ENCODE results near the gene DPYSL5.
"Not testable (repeated sequence)": the region's sequence is repeated elsewhere in the genome, so short reads cannot be mapped to it uniquely, and the experiment has no call there.

The DPYSL5 gene

DNA sequence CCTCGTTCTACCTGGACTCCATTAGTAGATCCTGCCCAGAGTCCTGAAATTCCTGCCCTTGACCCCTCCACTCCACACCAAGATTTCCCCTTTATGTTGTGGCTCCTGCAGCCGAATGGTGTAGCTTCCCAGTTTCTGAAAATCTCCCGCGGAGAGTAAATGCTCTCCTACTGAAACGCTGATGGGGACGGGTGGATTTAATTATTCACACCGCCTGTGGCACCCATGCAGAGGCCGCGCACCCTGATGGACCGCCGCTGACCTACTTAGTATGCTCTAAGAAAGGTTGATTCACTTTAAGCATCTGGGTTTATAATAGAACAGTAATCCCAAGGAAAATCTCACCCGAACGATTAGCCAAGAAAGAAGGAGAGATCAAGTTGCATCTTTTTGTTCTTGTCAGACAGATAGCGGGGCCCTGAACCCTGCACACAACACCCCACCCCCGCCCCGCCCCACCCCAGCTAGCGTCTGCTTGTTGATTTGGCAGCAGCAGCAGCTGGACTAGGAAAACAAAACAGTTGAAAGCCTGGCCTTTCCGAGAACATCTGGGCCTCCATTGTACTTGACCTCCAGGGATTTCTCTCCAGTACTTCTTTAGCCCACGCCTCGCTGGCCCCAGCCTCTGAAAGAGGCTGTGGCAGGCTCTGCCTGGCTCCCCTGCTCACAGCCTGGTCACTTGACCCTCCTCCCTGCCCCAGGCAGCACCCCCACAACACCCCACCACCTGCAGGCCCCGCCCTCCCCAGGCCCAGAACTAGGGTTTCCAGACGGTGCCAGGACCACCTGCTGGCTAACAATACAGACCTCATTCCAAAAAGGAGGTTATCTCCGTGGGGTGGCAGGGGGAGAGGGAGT, 53.6 kb downstream of the DPYSL5 start:
- DNase-seq (ENCODE audit: low read depth in 3 of 3): no peak

DNA sequence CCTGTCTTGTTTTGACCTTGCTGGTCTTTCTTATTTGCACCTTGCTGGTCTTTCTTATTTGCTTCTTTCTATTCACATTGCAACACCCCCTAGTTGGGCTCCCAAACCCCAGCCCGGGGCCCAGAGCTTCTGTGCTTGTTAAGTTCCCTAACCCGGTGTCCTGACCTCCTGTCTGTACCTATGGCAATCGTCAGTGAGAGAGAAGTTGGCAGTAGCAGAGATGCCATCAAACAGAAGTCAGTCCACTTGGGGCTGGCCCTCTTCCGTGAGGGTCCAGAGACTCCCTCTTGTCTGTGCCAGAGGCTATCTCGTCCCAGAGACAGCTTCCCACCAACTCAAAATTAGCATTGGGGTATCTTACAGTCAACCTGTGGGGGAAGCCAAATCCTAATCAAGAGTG, 55.7 kb downstream of the DPYSL5 start:
- no peak for DNase-seq (ENCODE audit: low read depth in 3 of 3)

GRCh38 chr2:26904839-26905238, 56.9 kb downstream of the DPYSL5 start:
- DNase-seq (ENCODE audit: low read depth in 3 of 3): no peak

DNA sequence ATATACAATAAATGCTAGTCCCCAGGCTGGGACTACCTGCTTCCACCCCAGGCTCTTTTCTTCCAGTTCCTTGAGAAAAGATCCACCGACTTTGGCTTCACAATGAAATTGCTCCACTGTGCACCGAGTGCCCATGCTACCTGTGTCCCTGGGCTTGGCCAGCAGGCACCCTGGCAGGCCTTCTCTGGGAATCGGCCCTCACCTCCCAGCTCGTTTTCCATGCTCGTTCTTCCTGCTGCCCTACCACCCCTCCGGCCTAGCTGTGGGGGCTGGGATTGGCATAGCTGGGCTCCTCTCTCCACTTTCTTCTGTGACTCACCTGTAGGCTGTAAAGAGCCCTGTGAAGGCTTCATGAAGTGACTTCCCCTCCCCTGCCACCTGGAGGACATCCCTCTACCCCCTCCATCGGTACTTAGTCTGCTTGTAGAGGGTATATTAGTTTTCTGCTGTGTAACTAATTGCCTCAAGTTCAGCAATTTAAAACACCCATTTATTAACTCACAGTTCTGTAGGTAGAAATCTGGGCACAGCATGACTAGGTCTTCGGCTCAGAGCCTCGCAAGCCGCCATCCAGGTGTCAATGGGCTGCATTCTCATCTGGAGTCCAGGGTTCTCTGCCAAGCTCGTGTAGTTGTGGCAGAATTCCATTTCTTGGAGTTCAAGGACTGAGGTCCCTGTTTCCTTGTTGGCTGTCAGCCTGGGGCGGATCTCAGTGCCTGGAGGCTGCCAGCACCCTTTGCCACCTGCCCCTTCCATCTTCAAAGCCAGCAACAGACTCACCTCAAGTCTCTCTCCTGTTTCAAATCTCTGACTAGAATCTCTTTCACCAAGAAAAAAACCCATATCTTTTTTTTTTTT, 57.6 kb downstream of the DPYSL5 start:
- no peak for DNase-seq (ENCODE audit: low read depth in 3 of 3)

- DNase-seq (ENCODE audit: low read depth in 3 of 3): no peak
Observed at GRCh38 chr2:26907416-26907815, 59.5 kb downstream of the DPYSL5 start.

GRCh38 chr2:26910176-26910575, 62.2 kb downstream of the DPYSL5 start:
- no peak for DNase-seq (ENCODE audit: low read depth in 3 of 3)

GRCh38 chr2:26911911-26912861, 64.3 kb downstream of the DPYSL5 start:
- no peak for DNase-seq (ENCODE audit: low read depth in 3 of 3)

GRCh38 chr2:26913606-26913998, 65.7 kb downstream of the DPYSL5 start:
- DNase-seq (ENCODE audit: low read depth in 3 of 3): no peak

- DNase-seq (ENCODE audit: low read depth in 3 of 3): no peak
Observed at GRCh38 chr2:26913999-26914658, 66.2 kb downstream of the DPYSL5 start.

DNA sequence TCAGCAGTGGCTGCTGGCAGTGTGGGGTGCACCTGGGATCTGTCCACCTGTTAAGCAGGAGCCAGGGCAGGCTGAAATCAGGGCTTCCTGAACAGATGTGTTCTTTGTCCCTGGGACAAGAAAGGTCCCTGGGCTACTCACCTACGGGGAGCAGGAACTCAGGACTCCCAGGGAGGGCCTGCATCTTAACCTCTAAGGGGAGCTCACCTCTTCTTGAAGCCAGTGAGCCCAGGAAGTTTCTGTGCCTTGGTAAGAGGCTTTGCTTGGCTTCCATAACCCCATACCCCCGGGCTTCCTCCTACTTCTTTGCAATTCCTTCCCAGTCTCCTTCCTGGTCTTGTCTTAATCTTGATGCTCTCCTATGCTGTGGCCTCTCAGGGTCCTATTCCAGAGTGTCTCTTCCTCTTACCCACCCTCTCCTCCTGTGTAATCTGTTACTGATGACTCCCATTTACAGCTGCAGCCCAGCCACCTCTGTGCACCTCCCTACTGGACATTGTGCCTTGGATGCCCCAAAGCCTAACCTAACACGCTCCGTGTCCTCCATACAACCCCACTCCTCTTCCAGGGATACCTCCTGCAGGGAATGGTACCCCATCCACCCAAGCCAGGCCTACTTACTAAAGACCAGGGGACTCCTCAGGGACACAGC, 66.9 kb downstream of the DPYSL5 start:
- no peak for DNase-seq (ENCODE audit: low read depth in 3 of 3)

DNA sequence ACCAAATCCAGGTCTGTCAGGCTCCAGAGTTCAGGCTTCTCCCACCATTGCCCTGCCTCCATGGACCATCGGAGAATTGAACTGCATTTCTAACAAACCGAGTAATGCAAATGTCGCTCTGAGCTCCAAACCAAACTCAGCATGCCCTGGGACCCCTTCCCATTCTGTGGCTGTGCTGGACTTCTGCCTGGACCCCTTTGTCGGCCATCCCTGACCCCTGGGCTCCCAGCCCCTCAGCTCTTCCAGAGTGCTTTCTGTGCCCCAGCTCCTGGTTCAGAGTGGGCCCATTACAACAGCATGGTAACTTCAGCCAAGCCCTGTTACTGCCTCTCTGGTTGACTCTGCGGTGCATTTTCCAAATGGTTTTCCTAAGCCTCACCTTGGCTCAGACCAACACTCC, 67.4 kb downstream of the DPYSL5 start:
- no peak for DNase-seq (ENCODE audit: low read depth in 3 of 3)

DNA sequence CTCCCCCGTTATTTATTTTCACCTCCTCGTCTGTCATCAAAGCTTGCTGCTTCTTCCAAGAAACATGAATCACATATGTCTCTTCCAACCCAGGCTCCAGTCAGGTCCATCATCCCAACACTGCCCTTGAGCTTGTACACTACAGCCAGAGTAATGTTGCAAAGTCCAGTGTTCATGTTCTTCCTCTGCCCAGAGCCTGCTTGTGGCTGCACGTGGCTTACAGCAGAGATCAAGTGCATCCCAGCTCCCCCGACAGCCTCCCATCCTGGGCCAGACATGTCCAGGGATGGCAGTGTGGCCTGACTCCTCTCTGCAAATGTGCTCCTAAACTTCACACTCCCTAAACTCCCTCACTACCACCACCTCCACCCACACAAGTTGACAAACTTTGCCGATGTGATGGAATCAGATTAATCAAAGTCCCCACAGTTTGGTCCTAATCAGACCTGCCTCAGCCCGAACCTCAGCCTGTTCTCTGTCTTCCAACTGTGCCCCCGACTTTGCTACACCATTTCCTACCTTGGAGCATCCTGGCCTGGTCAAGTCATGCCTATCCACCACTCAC, 68.3 kb downstream of the DPYSL5 start:
- no peak for DNase-seq (ENCODE audit: low read depth in 3 of 3)

GRCh38 chr2:26917135-26917836, 69.4 kb downstream of the DPYSL5 start:
- no peak for DNase-seq (ENCODE audit: low read depth in 3 of 3)

DNA sequence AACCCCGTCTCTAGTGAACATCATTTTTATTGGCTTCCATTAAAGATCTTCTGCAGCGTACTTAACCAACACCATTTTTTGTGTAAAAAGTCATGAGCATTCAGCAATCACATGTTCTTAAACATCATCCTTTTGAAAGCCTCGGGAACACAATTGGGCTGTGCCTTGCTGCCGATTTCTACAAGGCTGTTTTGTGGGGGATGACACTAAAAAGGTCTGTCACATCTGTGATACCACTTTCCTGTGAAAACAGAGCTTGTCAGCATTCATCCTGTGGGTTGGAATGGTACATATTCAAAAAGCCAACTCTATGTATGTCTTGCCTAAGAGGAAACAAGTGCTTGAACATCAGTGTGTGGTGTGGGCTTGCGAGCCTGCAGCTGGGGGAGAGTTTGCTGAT, 73.4 kb downstream of the DPYSL5 start:
- DNase-seq (ENCODE audit: low read depth in 3 of 3): no peak

DNA sequence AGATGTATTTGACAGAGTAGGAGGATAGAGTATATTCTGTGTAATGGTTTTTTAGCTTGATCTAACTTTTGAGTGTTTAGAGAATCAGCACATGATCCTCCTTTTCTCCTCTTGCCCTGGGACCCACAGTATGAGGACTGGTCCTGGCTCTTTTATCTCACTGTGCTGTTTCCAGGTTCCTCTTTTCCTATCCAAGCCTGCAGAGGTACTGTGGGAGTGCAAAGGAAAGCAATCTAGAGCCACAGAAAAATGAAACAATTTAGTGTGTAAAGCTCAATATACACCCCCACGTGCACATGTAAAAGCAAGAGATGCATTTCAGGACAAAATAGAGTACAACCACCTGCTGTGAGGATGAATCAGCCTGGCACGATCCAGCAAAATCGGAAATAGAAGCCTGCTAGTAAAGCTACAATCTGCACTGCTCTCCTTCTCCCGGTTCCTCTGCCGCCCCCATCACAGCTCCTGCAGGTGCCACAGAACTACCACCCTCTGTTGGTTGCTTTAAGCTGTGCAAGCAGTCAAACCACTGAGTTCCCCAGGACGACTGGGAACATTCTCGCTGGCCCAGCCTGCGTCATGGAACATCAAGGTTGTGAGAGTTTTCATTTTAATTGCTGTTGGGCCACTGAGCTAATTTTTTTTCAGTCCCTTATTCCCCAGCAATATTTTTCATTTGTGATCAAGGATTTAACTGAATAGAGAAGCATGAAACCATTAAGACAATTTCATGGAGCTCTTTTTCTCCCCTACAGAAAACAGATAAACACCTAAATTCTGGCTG, 74.7 kb downstream of the DPYSL5 start:
- DNase-seq (ENCODE audit: low read depth in 3 of 3): peak; percentile 12 to 38 (median 13)

- not testable (repeated sequence) for DNase-seq (ENCODE audit: low read depth in 3 of 3)
Observed at GRCh38 chr2:26923189-26923466, 75.2 kb downstream of the DPYSL5 start.

DNA sequence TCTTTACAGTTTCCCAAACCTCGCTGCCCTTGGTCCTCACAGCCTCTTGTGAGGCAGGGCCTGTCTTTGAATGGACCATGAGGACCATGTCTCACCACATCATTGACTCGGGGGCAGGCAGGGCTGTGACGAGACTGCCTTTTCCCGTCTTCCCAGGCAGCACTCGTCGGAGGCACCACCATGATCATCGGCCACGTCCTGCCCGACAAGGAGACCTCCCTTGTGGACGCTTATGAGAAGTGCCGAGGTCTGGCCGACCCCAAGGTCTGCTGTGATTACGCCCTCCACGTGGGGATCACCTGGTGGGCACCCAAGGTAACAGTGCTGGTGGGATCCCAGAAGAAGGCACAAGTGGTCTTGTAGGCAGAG, 76.8 kb downstream of the DPYSL5 start:
- DNase-seq (ENCODE audit: low read depth in 3 of 3): no peak

DNA sequence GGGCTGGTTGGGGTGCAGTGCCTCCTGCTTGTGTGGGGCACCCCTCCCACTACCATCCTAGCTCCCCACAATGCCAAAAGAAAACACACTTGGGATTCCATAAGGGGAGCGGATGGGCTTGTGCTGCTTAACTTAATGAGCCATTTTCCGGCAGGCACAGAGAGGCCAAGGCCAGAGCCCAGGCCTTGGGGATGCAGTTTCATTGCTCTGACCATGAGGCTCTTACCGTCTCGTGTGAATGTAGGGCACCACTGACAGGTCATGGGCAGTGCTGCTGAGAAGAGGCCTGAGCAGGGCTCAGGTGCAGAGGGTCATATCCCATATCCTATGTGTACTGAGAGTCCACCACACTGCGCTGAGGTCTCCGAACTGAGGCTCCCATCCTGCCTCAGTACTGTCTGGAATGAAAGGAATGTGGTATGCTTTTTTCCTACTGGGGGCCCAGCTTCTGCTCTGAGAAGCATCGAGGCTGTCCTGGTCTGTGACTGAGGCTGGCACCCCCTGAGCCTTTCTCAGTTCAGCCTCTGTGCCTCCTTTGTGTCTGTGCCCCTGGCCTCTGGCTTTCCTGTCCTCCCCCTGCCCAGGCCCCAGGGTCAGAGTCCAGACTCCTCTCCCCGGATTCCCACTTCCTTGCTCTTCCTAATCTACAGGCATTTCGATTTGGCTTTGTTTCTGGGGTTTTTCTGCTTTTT, 77.3 kb downstream of the DPYSL5 start:
- no peak for DNase-seq (ENCODE audit: low read depth in 3 of 3)

DNA sequence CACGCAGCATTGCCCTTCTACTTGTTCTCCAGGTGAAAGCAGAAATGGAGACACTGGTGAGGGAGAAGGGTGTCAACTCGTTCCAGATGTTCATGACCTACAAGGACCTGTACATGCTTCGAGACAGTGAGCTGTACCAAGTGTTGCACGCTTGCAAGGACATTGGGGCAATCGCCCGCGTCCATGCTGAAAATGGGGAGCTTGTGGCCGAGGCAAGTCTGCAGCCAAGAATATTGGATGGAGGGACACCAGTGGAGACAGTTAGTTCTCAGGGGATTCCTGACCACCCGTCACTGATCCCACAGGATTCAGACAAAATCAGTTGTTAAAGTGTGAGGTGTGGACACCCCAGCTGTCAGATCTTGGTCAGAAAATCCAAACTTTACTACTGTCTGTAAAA, 79.3 kb downstream of the DPYSL5 start:
- no peak for DNase-seq (ENCODE audit: low read depth in 3 of 3)
